Neural cell (in vitro differentiated cells): ENCODE measurements around the gene PRMT2.

Experiments
- POLR2AphosphoS5 ChIP-seq: IDR thresholded peaks from 2 replicates; pipeline ENCODE4 v1.6.1; 2012
- RAD21 ChIP-seq: fragments of 450-650 bp; conservative IDR thresholded peaks from 2 replicates; pipeline ENCODE4 v1.6.1; 2014; ENCODE audit warnings: antibody characterized with exemption, mild to moderate bottlenecking, moderate library complexity
- TF ChIP-seq, protein P1 (sequence below): fragments of 450-650 bp; IDR thresholded peaks from 2 replicates; pipeline ENCODE4 v1.5.1; 2014; ENCODE audit warnings: antibody characterized with exemption, mild to moderate bottlenecking, moderate library complexity; ENCODE audit not compliant: poor library complexity, severe bottlenecking

- TF ChIP-seq, protein P1, sequence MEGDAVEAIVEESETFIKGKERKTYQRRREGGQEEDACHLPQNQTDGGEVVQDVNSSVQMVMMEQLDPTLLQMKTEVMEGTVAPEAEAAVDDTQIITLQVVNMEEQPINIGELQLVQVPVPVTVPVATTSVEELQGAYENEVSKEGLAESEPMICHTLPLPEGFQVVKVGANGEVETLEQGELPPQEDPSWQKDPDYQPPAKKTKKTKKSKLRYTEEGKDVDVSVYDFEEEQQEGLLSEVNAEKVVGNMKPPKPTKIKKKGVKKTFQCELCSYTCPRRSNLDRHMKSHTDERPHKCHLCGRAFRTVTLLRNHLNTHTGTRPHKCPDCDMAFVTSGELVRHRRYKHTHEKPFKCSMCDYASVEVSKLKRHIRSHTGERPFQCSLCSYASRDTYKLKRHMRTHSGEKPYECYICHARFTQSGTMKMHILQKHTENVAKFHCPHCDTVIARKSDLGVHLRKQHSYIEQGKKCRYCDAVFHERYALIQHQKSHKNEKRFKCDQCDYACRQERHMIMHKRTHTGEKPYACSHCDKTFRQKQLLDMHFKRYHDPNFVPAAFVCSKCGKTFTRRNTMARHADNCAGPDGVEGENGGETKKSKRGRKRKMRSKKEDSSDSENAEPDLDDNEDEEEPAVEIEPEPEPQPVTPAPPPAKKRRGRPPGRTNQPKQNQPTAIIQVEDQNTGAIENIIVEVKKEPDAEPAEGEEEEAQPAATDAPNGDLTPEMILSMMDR, result no peak
- TF ChIP-seq RAD21 (no peak), POLR2AphosphoS5 (no peak)
These were observed 32.2 kb upstream of the PRMT2 start for GRCh38 chr21:46603228-46603627.
